OCI-LY1 (cell line): ENCODE measurements around the gene DUOXA1.

Experiments used
- H2AFZ ChIP-seq: fragments of 200-600 bp; sonication (generic), shearing (Covaris generic); 2 replicates; pipeline ENCODE4 v1.6.0; 2014; ENCODE audit warnings: antibody characterized with exemption, mild to moderate bottlenecking, low read length
- H3F3A ChIP-seq: fragments of 200-600 bp; sonication (generic), shearing (Covaris generic); 2 replicates; pipeline ENCODE4 v1.6.0; 2014; ENCODE audit warnings: mild to moderate bottlenecking, antibody characterized with exemption, low read length, moderate library complexity; ENCODE audit not compliant: insufficient read depth
- H3K27ac ChIP-seq: fragments of 200-600 bp; sonication (generic); 2 replicates; pipeline ENCODE4 v1.5.1; 2014; ENCODE audit warnings: low read length, mixed run types, mild to moderate bottlenecking, low read depth; ENCODE audit not compliant: poor library complexity, severe bottlenecking
- H3K27me3 ChIP-seq: fragments of 200-600 bp; sonication (generic); 2 replicates; pipeline ENCODE4 v1.6.0; 2014; ENCODE audit warnings: antibody characterized with exemption, mild to moderate bottlenecking, low read length, moderate library complexity; ENCODE audit not compliant: insufficient read depth
- H3K36me3 ChIP-seq: fragments of 200-600 bp; sonication (generic); 2 replicates; pipeline ENCODE4 v1.6.1; 2014; ENCODE audit warnings: mild to moderate bottlenecking, antibody characterized with exemption, low read length, moderate library complexity, mixed read lengths; ENCODE audit not compliant: insufficient read depth
- H3K4me1 ChIP-seq: fragments of 200-600 bp; sonication (generic); 2 replicates; pipeline ENCODE4 v1.5.1; 2014; ENCODE audit warnings: mild to moderate bottlenecking, low read length, moderate library complexity; ENCODE audit not compliant: insufficient read depth, severe bottlenecking
- H3K4me2 ChIP-seq: fragments of 200-600 bp; sonication (generic), shearing (Covaris generic); 2 replicates; pipeline ENCODE4 v1.6.1; 2014; ENCODE audit warnings: low read length
- H3K4me3 ChIP-seq: fragments of 200-600 bp; sonication (generic); 2 replicates; pipeline ENCODE4 v1.5.1; 2014; ENCODE audit warnings: low read length, low read depth, mild to moderate bottlenecking, mixed read lengths; ENCODE audit not compliant: poor library complexity, severe bottlenecking
- H3K79me2 ChIP-seq: fragments of 200-600 bp; shearing (Covaris generic); 2 replicates; pipeline ENCODE4 v1.6.1; 2016; ENCODE audit warnings: mixed run types, low read length, mixed read lengths; ENCODE audit not compliant: insufficient read depth
- H3K9ac ChIP-seq: fragments of 200-600 bp; sonication (generic), shearing (Covaris generic); 2 replicates; pipeline ENCODE4 v1.6.1; 2014; ENCODE audit warnings: mild to moderate bottlenecking, low read length, mixed read lengths
- H3K9me2 ChIP-seq: fragments of 200-600 bp; sonication (generic), shearing (Covaris generic); 2 replicates; pipeline ENCODE4 v1.6.1; 2014; ENCODE audit warnings: low read depth, mild to moderate bottlenecking, low read length, mixed read lengths
- H3K9me3 ChIP-seq: fragments of 200-600 bp; shearing (Covaris generic); 2 replicates; pipeline ENCODE4 v1.6.1; 2014; ENCODE audit warnings: low read length, mixed read lengths
- H4K20me1 ChIP-seq: fragments of 200-600 bp; sonication (generic), shearing (Covaris generic); 2 replicates; pipeline ENCODE4 v1.6.0; 2016; ENCODE audit warnings: mild to moderate bottlenecking, low read length; ENCODE audit not compliant: insufficient read depth
- CTCF ChIP-seq: fragments of 200-600 bp; sonication (generic), shearing (Covaris generic); IDR thresholded peaks from 2 replicates; pipeline ENCODE4 v1.5.1; 2017; ENCODE audit warnings: mild to moderate bottlenecking, antibody characterized with exemption, low read length, moderate library complexity, mixed read lengths
- EZH2 ChIP-seq: fragments of 200-600 bp; sonication (generic), shearing (Covaris generic); IDR thresholded peaks from 2 replicates; pipeline ENCODE4 v1.8.0; 2017; ENCODE audit warnings: borderline replicate concordance, mixed run types, mild to moderate bottlenecking, antibody characterized with exemption, low read length, moderate library complexity, mixed read lengths

The DUOXA1 gene

GRCh38 chr15:45134046-45134445, 4.4 kb upstream of the DUOXA1 start:
- Histone ChIP-seq H3K9me3 (no peaks in the 10 kb centered on the region), H3K4me1 (no peaks in the 10 kb centered on the region), H3F3A (no peaks in the 10 kb centered on the region), H3K4me3 (no peak overlapping the region), H3K9ac (no peak overlapping the region), H3K79me2 (no peaks in the 10 kb centered on the region), H4K20me1 (no peaks in the 10 kb centered on the region), H2AFZ (no peak overlapping the region), H3K9me2 (no peaks in the 10 kb centered on the region), H3K27me3 (peaks cover 4% of the 10 kb centered on the region; the same call in 1 of the 2 replicates), H3K36me3 (no peaks in the 10 kb centered on the region), H3K27ac (no peak overlapping the region), H3K4me2 (no peak overlapping the region)
- TF ChIP-seq EZH2 (no peak), CTCF (no peak)

- TF ChIP-seq CTCF (no peak), EZH2 (no peak)
- Histone ChIP-seq H3K4me2 (no peak overlapping the region), H3K79me2 (no peaks in the 10 kb centered on the region), H3F3A (no peaks in the 10 kb centered on the region), H2AFZ (no peak overlapping the region), H3K4me3 (no peak overlapping the region), H3K27me3 (peaks cover 4% of the 10 kb centered on the region; the same call in 1 of the 2 replicates), H3K9me3 (no peaks in the 10 kb centered on the region), H3K4me1 (no peaks in the 10 kb centered on the region), H3K9me2 (no peaks in the 10 kb centered on the region), H3K36me3 (no peaks in the 10 kb centered on the region), H3K9ac (no peak overlapping the region), H4K20me1 (no peaks in the 10 kb centered on the region), H3K27ac (no peak overlapping the region)
Observed at GRCh38 chr15:45133561-45133920, 3.9 kb upstream of the DUOXA1 start.

- H3K4me1 ChIP-seq = no peaks in the 10 kb centered on the region
- no peak overlapping the region for H3K4me3 ChIP-seq
- peaks cover 4% of the 10 kb centered on the region; the same call in 1 of the 2 replicates for H3K27me3 ChIP-seq
Observed at GRCh38 chr15:45132844-45133560, 3.3 kb upstream of the DUOXA1 start.

More at GRCh38 chr15:45132844-45133560, 3.3 kb upstream of the DUOXA1 start:
- Histone ChIP-seq H3K79me2 (no peaks in the 10 kb centered on the region), H3K4me2 (no peak overlapping the region), H2AFZ (no peak overlapping the region), H3K36me3 (no peaks in the 10 kb centered on the region), H3K27ac (no peak overlapping the region), H4K20me1 (no peaks in the 10 kb centered on the region), H3F3A (no peaks in the 10 kb centered on the region), H3K9ac (no peak overlapping the region), H3K9me3 (no peaks in the 10 kb centered on the region), H3K9me2 (no peaks in the 10 kb centered on the region)
- TF ChIP-seq EZH2 (no peak), CTCF (no peak)
